Panc1 (cell line): ENCODE results near the gene CYP24A1.

Source experiments
- SIN3A ChIP-seq: IDR thresholded peaks from 2 replicates; pipeline ENCODE4 v1.6.1; 2012; ENCODE audit warnings: low read depth, mild to moderate bottlenecking, low read length, moderate library complexity, borderline replicate concordance; ENCODE audit not compliant: insufficient read depth
- TCF7L2 ChIP-seq: IDR thresholded peaks from 2 replicates; pipeline ENCODE4 v1.6.1; 2011; ENCODE audit warnings: mild to moderate bottlenecking, low read depth, low read length, inconsistent platforms
- TF ChIP-seq, protein P1 (sequence below): fragments of 450-650 bp; IDR thresholded peaks from 2 replicates; pipeline ENCODE4 v1.5.1; 2017; ENCODE audit warnings: mild to moderate bottlenecking

- TF ChIP-seq TCF7L2, result no peak
- TF ChIP-seq SIN3A, result no peak
- TF ChIP-seq, protein P1, sequence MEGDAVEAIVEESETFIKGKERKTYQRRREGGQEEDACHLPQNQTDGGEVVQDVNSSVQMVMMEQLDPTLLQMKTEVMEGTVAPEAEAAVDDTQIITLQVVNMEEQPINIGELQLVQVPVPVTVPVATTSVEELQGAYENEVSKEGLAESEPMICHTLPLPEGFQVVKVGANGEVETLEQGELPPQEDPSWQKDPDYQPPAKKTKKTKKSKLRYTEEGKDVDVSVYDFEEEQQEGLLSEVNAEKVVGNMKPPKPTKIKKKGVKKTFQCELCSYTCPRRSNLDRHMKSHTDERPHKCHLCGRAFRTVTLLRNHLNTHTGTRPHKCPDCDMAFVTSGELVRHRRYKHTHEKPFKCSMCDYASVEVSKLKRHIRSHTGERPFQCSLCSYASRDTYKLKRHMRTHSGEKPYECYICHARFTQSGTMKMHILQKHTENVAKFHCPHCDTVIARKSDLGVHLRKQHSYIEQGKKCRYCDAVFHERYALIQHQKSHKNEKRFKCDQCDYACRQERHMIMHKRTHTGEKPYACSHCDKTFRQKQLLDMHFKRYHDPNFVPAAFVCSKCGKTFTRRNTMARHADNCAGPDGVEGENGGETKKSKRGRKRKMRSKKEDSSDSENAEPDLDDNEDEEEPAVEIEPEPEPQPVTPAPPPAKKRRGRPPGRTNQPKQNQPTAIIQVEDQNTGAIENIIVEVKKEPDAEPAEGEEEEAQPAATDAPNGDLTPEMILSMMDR, result no peak
Measured at GRCh38 chr20:54189630-54190029, 15.8 kb upstream of the CYP24A1 start.
